DND-41 (cell line): Measurements from ENCODE around the gene DLK2.

Experiments
- ATAC-seq: fragments of 200-7000 bp; cut with Tn5 transposase; 3 replicates; pipeline ENCODE4 v1.9.1; 2021; ENCODE audit warnings: low read depth; ENCODE audit not compliant: insufficient read depth
- DNase-seq: peaks from one replicate; pipeline ENCODE4 v3.0.0-alpha.2; 2020
- H2AFZ ChIP-seq: 2 replicates; pipeline ENCODE4 v1.6.0; 2012; ENCODE audit warnings: low read depth, low read length
- H3K27ac ChIP-seq: 2 replicates; pipeline ENCODE4 v1.5.1; 2012; ENCODE audit warnings: low read length, inconsistent platforms
- H3K27me3 ChIP-seq: fragments of 200-600 bp; sonication (generic); 2 replicates; pipeline ENCODE4 v1.6.0; 2012; ENCODE audit warnings: low read length, mild to moderate bottlenecking, inconsistent platforms; ENCODE audit not compliant: insufficient read depth, poor library complexity
- H3K36me3 ChIP-seq: 2 replicates; pipeline ENCODE4 v1.5.1; 2012; ENCODE audit warnings: low read length, inconsistent platforms; ENCODE audit not compliant: insufficient read depth
- H3K4me1 ChIP-seq: 2 replicates; pipeline ENCODE4 v1.5.1; 2012; ENCODE audit warnings: mild to moderate bottlenecking, low read length; ENCODE audit not compliant: insufficient read depth
- H3K4me2 ChIP-seq: 2 replicates; pipeline ENCODE4 v1.6.0; 2012; ENCODE audit warnings: mild to moderate bottlenecking, moderate library complexity, low read length, inconsistent platforms; ENCODE audit not compliant: insufficient read depth
- H3K4me3 ChIP-seq, 2 experiments: fragments of 200-600 bp in 1 of 2; shearing (Covaris generic) in 1 of 2; 2 replicates each; pipeline ENCODE4 v1.5.1; 2012 to 2016; ENCODE audit warnings: inconsistent platforms in 2 of 2, low read length in 2 of 2, mild to moderate bottlenecking in 2 of 2, low read depth in 1 of 2, moderate library complexity in 1 of 2
- H3K79me2 ChIP-seq: 2 replicates; pipeline ENCODE4 v1.6.0; 2012; ENCODE audit warnings: low read length, inconsistent platforms; ENCODE audit not compliant: insufficient read depth
- H3K9ac ChIP-seq: 2 replicates; pipeline ENCODE4 v1.6.0; 2012; ENCODE audit warnings: low read depth, mild to moderate bottlenecking, inconsistent platforms, low read length, moderate library complexity
- H3K9me3 ChIP-seq: 2 replicates; pipeline ENCODE4 v1.5.1; 2012; ENCODE audit warnings: low read length, moderate library complexity, mild to moderate bottlenecking, inconsistent platforms; ENCODE audit not compliant: insufficient read depth, severe bottlenecking
- H4K20me1 ChIP-seq: 2 replicates; pipeline ENCODE4 v1.6.0; 2012; ENCODE audit warnings: low read length; ENCODE audit not compliant: insufficient read depth
- EZH2 ChIP-seq: IDR thresholded peaks from 3 replicates; pipeline ENCODE4 v1.6.1; 2012; ENCODE audit warnings: borderline replicate concordance, low read depth, mild to moderate bottlenecking, moderate library complexity, low read length, inconsistent platforms; ENCODE audit not compliant: severe bottlenecking
- TF ChIP-seq, protein P1 (sequence below): IDR thresholded peaks from 2 replicates; pipeline ENCODE4 v1.5.1; 2012; ENCODE audit warnings: borderline replicate concordance, low read length, moderate library complexity, mild to moderate bottlenecking; ENCODE audit not compliant: poor library complexity, severe bottlenecking; ENCODE audit errors: extremely low read depth

DLK2 gene

GRCh38 chr6:43488667-43489276, 33.4 kb upstream of the DLK2 start:
- no peak overlapping the region; the same call in 1 of the 2 replicates for H3K27ac ChIP-seq
- no peak overlapping the region for H3K4me3 ChIP-seq
- no peaks in the 10 kb centered on the region for H3K4me1 ChIP-seq
- peaks cover 15% of the 10 kb centered on the region for H4K20me1 ChIP-seq
- peaks cover 11% of the 10 kb centered on the region for H3K36me3 ChIP-seq
- DNase-seq (no peak), ATAC-seq (no peak)
- no peak for TF ChIP-seq EZH2
- TF ChIP-seq, protein P1, sequence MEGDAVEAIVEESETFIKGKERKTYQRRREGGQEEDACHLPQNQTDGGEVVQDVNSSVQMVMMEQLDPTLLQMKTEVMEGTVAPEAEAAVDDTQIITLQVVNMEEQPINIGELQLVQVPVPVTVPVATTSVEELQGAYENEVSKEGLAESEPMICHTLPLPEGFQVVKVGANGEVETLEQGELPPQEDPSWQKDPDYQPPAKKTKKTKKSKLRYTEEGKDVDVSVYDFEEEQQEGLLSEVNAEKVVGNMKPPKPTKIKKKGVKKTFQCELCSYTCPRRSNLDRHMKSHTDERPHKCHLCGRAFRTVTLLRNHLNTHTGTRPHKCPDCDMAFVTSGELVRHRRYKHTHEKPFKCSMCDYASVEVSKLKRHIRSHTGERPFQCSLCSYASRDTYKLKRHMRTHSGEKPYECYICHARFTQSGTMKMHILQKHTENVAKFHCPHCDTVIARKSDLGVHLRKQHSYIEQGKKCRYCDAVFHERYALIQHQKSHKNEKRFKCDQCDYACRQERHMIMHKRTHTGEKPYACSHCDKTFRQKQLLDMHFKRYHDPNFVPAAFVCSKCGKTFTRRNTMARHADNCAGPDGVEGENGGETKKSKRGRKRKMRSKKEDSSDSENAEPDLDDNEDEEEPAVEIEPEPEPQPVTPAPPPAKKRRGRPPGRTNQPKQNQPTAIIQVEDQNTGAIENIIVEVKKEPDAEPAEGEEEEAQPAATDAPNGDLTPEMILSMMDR = no peak
- H3K9me3 ChIP-seq = no peaks in the 10 kb centered on the region
- H3K27me3 ChIP-seq = no peaks in the 10 kb centered on the region
- H3K9ac ChIP-seq = no peak overlapping the region
- no peak overlapping the region for H3K4me2 ChIP-seq
- H2AFZ ChIP-seq = no peak overlapping the region
- H3K79me2 ChIP-seq = peaks cover 23% of the 10 kb centered on the region

DNA sequence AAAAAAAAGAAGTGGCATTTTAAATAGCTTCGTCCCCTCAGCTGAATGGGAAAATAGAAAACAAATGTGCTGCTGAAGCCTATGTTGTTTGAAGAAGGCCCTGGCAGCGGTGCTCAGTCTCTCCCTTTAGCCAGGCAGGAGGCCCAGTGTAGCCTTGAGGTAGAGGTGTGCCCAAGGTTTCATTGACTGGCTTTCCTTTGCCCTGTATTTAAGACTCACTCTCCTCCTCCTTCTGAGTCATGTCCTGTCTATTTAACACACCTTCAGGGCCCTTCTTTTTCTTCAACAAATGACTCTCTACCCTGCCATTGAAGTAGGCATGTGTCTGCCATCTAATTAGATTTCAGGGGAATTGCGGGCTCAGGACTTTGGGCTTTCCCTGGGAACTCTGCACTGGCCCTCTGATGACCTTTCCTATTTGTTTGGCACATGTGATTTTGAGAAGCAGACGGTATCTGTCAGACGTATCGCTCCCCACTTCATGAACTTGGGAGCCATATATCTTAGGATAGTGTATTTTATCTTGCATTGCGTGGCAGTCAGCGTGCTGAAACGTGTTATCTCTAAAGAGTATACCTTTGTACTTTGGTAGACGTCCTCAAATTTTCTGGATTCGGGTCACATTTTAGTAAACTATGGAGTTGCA, 26.4 kb upstream of the DLK2 start:
- H3K27me3 ChIP-seq = no peaks in the 10 kb centered on the region
- peaks cover 53% of the 10 kb centered on the region for H3K79me2 ChIP-seq
- H3K36me3 ChIP-seq = no peaks in the 10 kb centered on the region; the same call in 1 of the 2 replicates
- ATAC-seq (no peak), DNase-seq (no peak)
- H3K27ac ChIP-seq = no peak overlapping the region
- H3K4me1 ChIP-seq = peaks cover 24% of the 10 kb centered on the region
- no peak for TF ChIP-seq EZH2
- TF ChIP-seq, protein P1 = no peak
- H3K4me3 ChIP-seq = no peak overlapping the region
- H3K9ac ChIP-seq = no peak overlapping the region
- H3K4me2 ChIP-seq = no peak overlapping the region
- H4K20me1 ChIP-seq = peaks cover 5% of the 10 kb centered on the region; the same call in 1 of the 2 replicates
- H3K9me3 ChIP-seq = no peaks in the 10 kb centered on the region
- H2AFZ ChIP-seq = no peak overlapping the region

DNA sequence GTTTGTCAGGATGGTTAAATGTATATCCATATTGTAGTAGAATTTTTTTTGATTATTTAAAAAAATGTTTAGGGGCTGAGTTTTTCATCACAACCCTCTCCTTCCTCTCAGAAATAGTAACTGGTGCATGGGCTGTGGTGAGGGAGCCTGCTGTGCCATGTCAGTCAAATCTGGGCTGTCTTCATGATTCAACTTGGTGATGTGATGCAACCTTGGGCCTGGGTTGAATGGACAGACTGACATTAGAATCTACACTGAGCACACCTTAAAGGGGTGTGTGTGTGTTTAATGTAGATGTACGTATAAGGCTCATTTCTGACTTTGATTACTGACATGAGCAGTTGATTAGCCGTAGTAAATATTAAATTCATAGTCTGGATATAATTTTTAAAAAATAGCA, 25.7 kb upstream of the DLK2 start:
- no peaks in the 10 kb centered on the region for H3K27me3 ChIP-seq
- H3K36me3 ChIP-seq = no peaks in the 10 kb centered on the region
- H3K27ac ChIP-seq = no peak overlapping the region
- H3K4me3 ChIP-seq = no peak overlapping the region
- H3K9ac ChIP-seq = no peak overlapping the region
- H3K4me2 ChIP-seq = no peak overlapping the region
- H4K20me1 ChIP-seq = peaks cover 5% of the 10 kb centered on the region; the same call in 1 of the 2 replicates
- ATAC-seq = no peak
- TF ChIP-seq, protein P1 = no peak
- no peak for TF ChIP-seq EZH2
- no peaks in the 10 kb centered on the region for H3K9me3 ChIP-seq
- H3K4me1 ChIP-seq = peaks cover 28% of the 10 kb centered on the region
- no peak overlapping the region for H2AFZ ChIP-seq
- peaks cover 51% of the 10 kb centered on the region for H3K79me2 ChIP-seq
- no peak for DNase-seq
